Kidney (tissue), 14 donors: Measurements from ENCODE around the gene RND1. TPM values are rescaled to one million over a fixed set of nuclear protein-coding genes. Genes with fewer than 3 reads are reported as not detected.
A peak's percentile ranks its signal among the peaks of the same experiment; 100 is the strongest.

Source experiments
- DNase-seq, 5 donors: peaks; one replicate each; pipeline ENCODE4 v3.0.0-alpha.2; 2013 to 2020
- FAIRE-seq: peaks from 2 replicates; lab custom pipeline; 2012; peaks lifted over from hg19 to GRCh38; lab: Jason Lieb, UNC
- H3K27ac ChIP-seq, 2 donors: one replicate each; pipeline ENCODE4 v1.7.0; 2013; ENCODE audit warnings: low read depth in 2 of 2, low read length in 2 of 2, inconsistent platforms in 1 of 2
- H3K27me3 ChIP-seq: one replicate; pipeline ENCODE4 v1.7.1; 2013; ENCODE audit warnings: low read length, inconsistent platforms; ENCODE audit not compliant: control insufficient read depth, insufficient read depth
- H3K36me3 ChIP-seq, 3 donors: one replicate each; pipeline versions ENCODE4 v1.7.0 to v1.7.1; 2013; ENCODE audit warnings: low read length in 3 of 3, control low read depth in 1 of 3, inconsistent platforms in 1 of 3; ENCODE audit not compliant: insufficient read depth in 3 of 3, control insufficient read depth in 2 of 3
- H3K4me1 ChIP-seq, 3 donors: one replicate each; pipeline versions ENCODE4 v1.7.0 to v1.7.1; 2013; ENCODE audit warnings: low read length in 3 of 3, inconsistent platforms in 1 of 3, low read depth in 1 of 3; ENCODE audit not compliant: control insufficient read depth in 2 of 3, insufficient read depth in 2 of 3
- H3K4me3 ChIP-seq, 3 donors: one replicate each; pipeline versions ENCODE4 v1.7.0 to v1.8.1; 2013; ENCODE audit warnings: low read length in 3 of 3, control low read depth in 1 of 3, inconsistent platforms in 1 of 3
- H3K9ac ChIP-seq, 3 donors: one replicate each; pipeline versions ENCODE4 v1.7.0 to v1.7.1; 2013; ENCODE audit warnings: low read length in 3 of 3, control low read depth in 1 of 3, inconsistent platforms in 1 of 3
- H3K9me3 ChIP-seq, 3 donors: one replicate each; pipeline versions ENCODE4 v1.7.0 to v1.7.1; 2013; ENCODE audit warnings: low read length in 3 of 3, control low read depth in 1 of 3, inconsistent platforms in 1 of 3; ENCODE audit not compliant: control insufficient read depth in 2 of 3, insufficient read depth in 1 of 3
- intact Hi-C: fragments of 100-400 bp; cut with DNase I; formaldehyde crosslinking; loops from one replicate; pipeline ENCODE4 v1.11.1; 2022
- polyA plus RNA-seq: library from polyadenylated mRNA; stranded (reverse); fragments of 350-450 nt; fragmentation: Illumina TruSeq; extraction: RNeasy Lipid Tissue Mini Kit (QIAGEN cat#74804); gene quantifications from one replicate; pipeline ENCODE4 v1.2.3, GENCODE V29; 2014; ENCODE audit warnings: low read depth, low replicate concordance; ENCODE audit not compliant: insufficient read depth
- total RNA-seq: library from RNA; stranded (reverse); fragmentation: NEBNext Ultra II Directional; extraction: Animal tissue kit (Norgen Biotek cat#: 25700); gene quantifications from one replicate; pipeline ENCODE4 v1.2.1, GENCODE V29; 2021
- TF ChIP-seq, protein P1 (sequence below): IDR thresholded peaks from 3 replicates; pipeline ENCODE4 v1.5.1; 2012; ENCODE audit warnings: mild to moderate bottlenecking, moderate library complexity, borderline replicate concordance; ENCODE audit not compliant: insufficient read depth; ENCODE audit errors: extremely low read depth
- donor health status: control.
- donor health status: control.
- donor health status: control.
- donor health status: control.
- donor health status: control.
- donor health status: DM: yes; HTN: yes; CAD: no.
- donor health status: Normal renal cell carcinoma (clear cell type).

The RND1 gene
- total and polyA plus RNA-seq, 2 donors from 2014 or later: 1.0 to 2.2 TPM

GRCh38 chr12:48813465-48814261 lies 52.0 kb downstream of the RND1 start:
- peak overlapping the region in 1 of 2 donors; percentile 41 for H3K27ac ChIP-seq
- H3K27me3 ChIP-seq: no peaks in the 10 kb centered on the region
- H3K4me1 ChIP-seq: peaks cover 0 to 25% (median 5%) of the 10 kb centered on the region in 3 donors
- FAIRE-seq (no peak), DNase-seq (peak in 4 of 5 donors; percentile 68 to 85 (median 82))
- no peaks in the 10 kb centered on the region for H3K36me3 ChIP-seq
- TF ChIP-seq, protein P1, sequence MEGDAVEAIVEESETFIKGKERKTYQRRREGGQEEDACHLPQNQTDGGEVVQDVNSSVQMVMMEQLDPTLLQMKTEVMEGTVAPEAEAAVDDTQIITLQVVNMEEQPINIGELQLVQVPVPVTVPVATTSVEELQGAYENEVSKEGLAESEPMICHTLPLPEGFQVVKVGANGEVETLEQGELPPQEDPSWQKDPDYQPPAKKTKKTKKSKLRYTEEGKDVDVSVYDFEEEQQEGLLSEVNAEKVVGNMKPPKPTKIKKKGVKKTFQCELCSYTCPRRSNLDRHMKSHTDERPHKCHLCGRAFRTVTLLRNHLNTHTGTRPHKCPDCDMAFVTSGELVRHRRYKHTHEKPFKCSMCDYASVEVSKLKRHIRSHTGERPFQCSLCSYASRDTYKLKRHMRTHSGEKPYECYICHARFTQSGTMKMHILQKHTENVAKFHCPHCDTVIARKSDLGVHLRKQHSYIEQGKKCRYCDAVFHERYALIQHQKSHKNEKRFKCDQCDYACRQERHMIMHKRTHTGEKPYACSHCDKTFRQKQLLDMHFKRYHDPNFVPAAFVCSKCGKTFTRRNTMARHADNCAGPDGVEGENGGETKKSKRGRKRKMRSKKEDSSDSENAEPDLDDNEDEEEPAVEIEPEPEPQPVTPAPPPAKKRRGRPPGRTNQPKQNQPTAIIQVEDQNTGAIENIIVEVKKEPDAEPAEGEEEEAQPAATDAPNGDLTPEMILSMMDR: no peak
- H3K4me3 ChIP-seq: peak overlapping the region; percentile 46 to 81 (median 63)
- intact Hi-C loops: no loop called here
- H3K9me3 ChIP-seq: no peaks in the 10 kb centered on the region
- peak overlapping the region in 2 of 3 donors; percentile 6 to 84 for H3K9ac ChIP-seq

GRCh38 chr12:48812389-48812788 lies 53.3 kb downstream of the RND1 start:
- Histone ChIP-seq H3K4me3 (no peak overlapping the region), H3K4me1 (peaks cover 0 to 20% (median 5%) of the 10 kb centered on the region in 3 donors), H3K27me3 (no peaks in the 10 kb centered on the region), H3K9me3 (no peaks in the 10 kb centered on the region), H3K27ac (no peak overlapping the region), H3K9ac (no peak overlapping the region), H3K36me3 (no peaks in the 10 kb centered on the region)
- TF ChIP-seq, protein P1: no peak
- DNase-seq: no peak
- no peak for FAIRE-seq
- intact Hi-C loops: no loop called here

- TF ChIP-seq, protein P1: no peak
- no peaks in the 10 kb centered on the region for H3K9me3 ChIP-seq
- H3K9ac ChIP-seq: no peak overlapping the region
- H3K4me1 ChIP-seq: peaks cover 0 to 19% (median 5%) of the 10 kb centered on the region in 3 donors
- FAIRE-seq (no peak), DNase-seq (no peak)
- no peak overlapping the region for H3K4me3 ChIP-seq
- intact Hi-C loops: no loop called here
- H3K36me3 ChIP-seq: no peaks in the 10 kb centered on the region
- no peaks in the 10 kb centered on the region for H3K27me3 ChIP-seq
- H3K27ac ChIP-seq: peak overlapping the region in 1 of 2 donors; percentile 17
These were observed 54.1 kb downstream of the RND1 start for GRCh38 chr12:48811437-48812090.
